Stomach smooth muscle (tissue), 2 donors: Measurements from ENCODE around the gene PHACTR1.

ENCODE experiments used
- H3K27ac ChIP-seq: one replicate; pipeline ENCODE4 v1.7.0; 2013; ENCODE audit warnings: mild to moderate bottlenecking, low read length, inconsistent platforms
- H3K27me3 ChIP-seq, 2 donors: one replicate each; pipeline ENCODE4 v1.7.0; 2013; ENCODE audit warnings: low read length in 2 of 2; ENCODE audit not compliant: insufficient read depth in 2 of 2, control insufficient read depth in 1 of 2
- H3K36me3 ChIP-seq, 2 donors: one replicate each; pipeline ENCODE4 v1.7.0; 2013; ENCODE audit warnings: low read length in 2 of 2; ENCODE audit not compliant: control insufficient read depth in 2 of 2, insufficient read depth in 2 of 2
- H3K4me1 ChIP-seq: one replicate; pipeline ENCODE4 v1.7.0; 2013; ENCODE audit warnings: low read length; ENCODE audit not compliant: control insufficient read depth, insufficient read depth
- H3K4me3 ChIP-seq, 2 donors: one replicate each; pipeline ENCODE4 v1.7.0; 2013; ENCODE audit warnings: low read length in 2 of 2
- H3K9ac ChIP-seq, 2 donors: one replicate each; pipeline ENCODE4 v1.7.0; 2013; ENCODE audit warnings: low read length in 2 of 2, mild to moderate bottlenecking in 1 of 2
- H3K9me3 ChIP-seq, 2 donors: one replicate each; pipeline ENCODE4 v1.7.0; 2013; ENCODE audit warnings: low read length in 2 of 2; ENCODE audit not compliant: control insufficient read depth in 2 of 2
- donor health status: healthy.
- donor health status: Pancreatic carcinoma.

PHACTR1 gene

GRCh38 chr6:13058051-13058450, 341.5 kb downstream of the PHACTR1 start:
- H3K27ac ChIP-seq, result no peak overlapping the region
- H3K27me3 ChIP-seq, result no peaks in the 10 kb centered on the region
- peaks cover 0 to 4% of the 10 kb centered on the region in 2 donors for H3K36me3 ChIP-seq
- H3K4me1 ChIP-seq, result no peaks in the 10 kb centered on the region
- no peak overlapping the region for H3K4me3 ChIP-seq
- H3K9ac ChIP-seq, result no peak overlapping the region
- H3K9me3 ChIP-seq, result no peaks in the 10 kb centered on the region

- Histone ChIP-seq H3K4me1 (no peaks in the 10 kb centered on the region), H3K4me3 (no peak overlapping the region), H3K27me3 (no peaks in the 10 kb centered on the region)
Observed at GRCh38 chr6:13059026-13059425, 342.5 kb downstream of the PHACTR1 start.

GRCh38 chr6:13063300-13063918, 346.8 kb downstream of the PHACTR1 start:
- Histone ChIP-seq H3K9ac (no peak overlapping the region), H3K36me3 (no peaks in the 10 kb centered on the region), H3K27ac (no peak overlapping the region), H3K27me3 (no peaks in the 10 kb centered on the region), H3K9me3 (no peaks in the 10 kb centered on the region), H3K4me3 (no peak overlapping the region), H3K4me1 (no peaks in the 10 kb centered on the region)

More at GRCh38 chr6:13059026-13059425, 342.5 kb downstream of the PHACTR1 start:
- H3K27ac ChIP-seq, result no peak overlapping the region
- no peak overlapping the region for H3K9ac ChIP-seq
- no peaks in the 10 kb centered on the region for H3K9me3 ChIP-seq
- H3K36me3 ChIP-seq, result peaks cover 0 to 4% of the 10 kb centered on the region in 2 donors

GRCh38 chr6:13065581-13065980, 349.0 kb downstream of the PHACTR1 start:
- no peak overlapping the region for H3K4me3 ChIP-seq
- H3K4me1 ChIP-seq, result no peaks in the 10 kb centered on the region
- no peak overlapping the region for H3K9ac ChIP-seq
- H3K27me3 ChIP-seq, result no peaks in the 10 kb centered on the region
- no peaks in the 10 kb centered on the region for H3K36me3 ChIP-seq
- no peak overlapping the region for H3K27ac ChIP-seq
- H3K9me3 ChIP-seq, result no peaks in the 10 kb centered on the region

- no peaks in the 10 kb centered on the region for H3K27me3 ChIP-seq
- no peak overlapping the region for H3K27ac ChIP-seq
- no peaks in the 10 kb centered on the region for H3K36me3 ChIP-seq
- H3K9me3 ChIP-seq, result no peaks in the 10 kb centered on the region
- no peak overlapping the region for H3K9ac ChIP-seq
- H3K4me3 ChIP-seq, result no peak overlapping the region
- no peaks in the 10 kb centered on the region for H3K4me1 ChIP-seq
Observed at GRCh38 chr6:13066050-13066449, 349.5 kb downstream of the PHACTR1 start.

GRCh38 chr6:13066820-13067219, 350.3 kb downstream of the PHACTR1 start:
- H3K4me1 ChIP-seq, result no peaks in the 10 kb centered on the region
- H3K27me3 ChIP-seq, result no peaks in the 10 kb centered on the region
- H3K9ac ChIP-seq, result no peak overlapping the region
- H3K36me3 ChIP-seq, result no peaks in the 10 kb centered on the region
- no peaks in the 10 kb centered on the region for H3K9me3 ChIP-seq
- no peak overlapping the region for H3K27ac ChIP-seq
- no peak overlapping the region for H3K4me3 ChIP-seq

- Histone ChIP-seq H3K4me3 (no peak overlapping the region), H3K36me3 (no peaks in the 10 kb centered on the region), H3K27ac (no peak overlapping the region)
Observed at GRCh38 chr6:13068586-13069210, 352.1 kb downstream of the PHACTR1 start.

GRCh38 chr6:13071550-13072345, 355.2 kb downstream of the PHACTR1 start:
- H3K9ac ChIP-seq, result no peak overlapping the region
- H3K4me1 ChIP-seq, result peaks cover 5% of the 10 kb centered on the region
- no peaks in the 10 kb centered on the region for H3K36me3 ChIP-seq
- H3K4me3 ChIP-seq, result no peak overlapping the region
- H3K9me3 ChIP-seq, result no peaks in the 10 kb centered on the region
- no peak overlapping the region for H3K27ac ChIP-seq
- no peaks in the 10 kb centered on the region for H3K27me3 ChIP-seq

More at GRCh38 chr6:13068586-13069210, 352.1 kb downstream of the PHACTR1 start:
- no peaks in the 10 kb centered on the region for H3K27me3 ChIP-seq
- H3K9ac ChIP-seq, result no peak overlapping the region
- no peaks in the 10 kb centered on the region for H3K9me3 ChIP-seq
- no peaks in the 10 kb centered on the region for H3K4me1 ChIP-seq

GRCh38 chr6:13072686-13073347, 356.2 kb downstream of the PHACTR1 start:
- H3K27ac ChIP-seq, result no peak overlapping the region
- H3K4me1 ChIP-seq, result peaks cover 5% of the 10 kb centered on the region
- H3K4me3 ChIP-seq, result no peak overlapping the region
- H3K9ac ChIP-seq, result no peak overlapping the region
- no peaks in the 10 kb centered on the region for H3K36me3 ChIP-seq
- no peaks in the 10 kb centered on the region for H3K9me3 ChIP-seq
- H3K27me3 ChIP-seq, result no peaks in the 10 kb centered on the region

- Histone ChIP-seq H3K4me3 (no peak overlapping the region), H3K9me3 (no peaks in the 10 kb centered on the region), H3K36me3 (no peaks in the 10 kb centered on the region), H3K9ac (no peak overlapping the region), H3K27me3 (no peaks in the 10 kb centered on the region), H3K27ac (no peak overlapping the region), H3K4me1 (peaks cover 12% of the 10 kb centered on the region)
Observed at GRCh38 chr6:13074415-13075140, 358.0 kb downstream of the PHACTR1 start.
